IMR-90 (cell line): ENCODE results near the gene ANO9. TPM values are rescaled to one million over a fixed set of nuclear protein-coding genes. Genes with fewer than 3 reads are reported as not detected.

Source experiments
- ATAC-seq: fragments of 200-7000 bp; cut with Tn5 transposase; 2 replicates; pipeline ENCODE4 v1.9.1; 2020; ENCODE audit warnings: low read depth, mild to moderate bottlenecking, moderate library complexity
- BruUV-seq: library from RNA; stranded (reverse); fragments of 400-500 nt; replicated peaks from 2 replicates; lab custom pipeline; 2021; lab: Mats Ljungman, UMichigan
- CTCF ChIA-PET: fragments of 300-600 bp; formaldehyde crosslinking; extraction: SDS; loops from one replicate; lab custom pipeline; 2021; ENCODE audit warnings: antibody characterized with exemption; lab: Yijun Ruan, JAX
- POLR2A ChIA-PET: fragments of 300-600 bp; sonication (Branson Sonifier 250); formaldehyde crosslinking; loops from one replicate; lab custom pipeline; 2022; ENCODE audit warnings: antibody characterized with exemption; ENCODE audit not compliant: unreplicated experiment; lab: Charles Lee
- DNase-seq: peaks from one replicate; pipeline ENCODE4 v3.0.0; 2013
- H2AFZ ChIP-seq: replicated peaks from 2 replicates; pipeline ENCODE3; 2013; ENCODE audit warnings: low read length, mild to moderate bottlenecking; ENCODE audit not compliant: poor library complexity
- H2AK5ac ChIP-seq: 2 replicates; pipeline ENCODE4 v1.6.1; 2013; ENCODE audit warnings: low read depth, low read length, inconsistent platforms
- H2AK9ac ChIP-seq: replicated peaks from 2 replicates; pipeline ENCODE3; 2013; ENCODE audit warnings: mild to moderate bottlenecking, low read depth, low read length, moderate library complexity; ENCODE audit not compliant: poor library complexity
- H2BK120ac ChIP-seq: 2 replicates; pipeline ENCODE4 v1.6.1; 2013; ENCODE audit warnings: low read depth, low read length, inconsistent platforms
- H2BK15ac ChIP-seq: 3 replicates; pipeline ENCODE4 v1.6.1; 2013; ENCODE audit warnings: low read depth, low read length, inconsistent platforms
- H2BK20ac ChIP-seq: 2 replicates; pipeline ENCODE4 v1.6.1; 2013; ENCODE audit warnings: low read depth, mild to moderate bottlenecking, inconsistent platforms, low read length, moderate library complexity
- H2BK5ac ChIP-seq: 2 replicates; pipeline ENCODE4 v1.6.1; 2013; ENCODE audit warnings: mild to moderate bottlenecking, low read depth, low read length, inconsistent platforms; ENCODE audit not compliant: poor library complexity, severe bottlenecking
- H3K14ac ChIP-seq: replicated peaks from 2 replicates; pipeline ENCODE4 v1.6.1; 2013; ENCODE audit warnings: low read depth, low read length, inconsistent platforms
- H3K18ac ChIP-seq: 2 replicates; pipeline ENCODE4 v1.6.1; 2013; ENCODE audit warnings: low read depth, low read length, control low read depth
- H3K23ac ChIP-seq: 2 replicates; pipeline ENCODE4 v1.6.1; 2013; ENCODE audit warnings: low read depth, low read length, inconsistent platforms
- H3K27ac ChIP-seq: 2 replicates; pipeline ENCODE4 v1.5.1; 2013; ENCODE audit warnings: mild to moderate bottlenecking, control low read depth, low read length; ENCODE audit not compliant: insufficient read depth
- H3K27me3 ChIP-seq: 2 replicates; pipeline ENCODE4 v1.6.1; 2013; ENCODE audit warnings: low read length; ENCODE audit not compliant: control insufficient read depth, insufficient read depth
- H3K36me3 ChIP-seq: 2 replicates; pipeline ENCODE4 v1.6.1; 2013; ENCODE audit warnings: low read length, mixed read lengths; ENCODE audit not compliant: control insufficient read depth, insufficient read depth
- H3K4ac ChIP-seq: 2 replicates; pipeline ENCODE4 v1.6.1; 2013; ENCODE audit warnings: low read depth, low read length, inconsistent platforms
- H3K4me1 ChIP-seq: 2 replicates; pipeline ENCODE4 v1.6.1; 2013; ENCODE audit warnings: low read length, mixed read lengths; ENCODE audit not compliant: control insufficient read depth, insufficient read depth
- H3K4me2 ChIP-seq: 2 replicates; pipeline ENCODE4 v1.6.1; 2013; ENCODE audit warnings: low read depth, mild to moderate bottlenecking, control low read depth, low read length, moderate library complexity
- H3K4me3 ChIP-seq: 2 replicates; pipeline ENCODE4 v1.5.1; 2013; ENCODE audit warnings: low read depth, mild to moderate bottlenecking, control low read depth, low read length, moderate library complexity; ENCODE audit not compliant: insufficient read depth
- H3K56ac ChIP-seq: 2 replicates; pipeline ENCODE4 v1.6.1; 2013; ENCODE audit warnings: low read length, inconsistent platforms; ENCODE audit not compliant: insufficient read depth; ENCODE audit errors: extremely low read depth
- H3K79me1 ChIP-seq, 2 experiments: 2 replicates each; pipeline ENCODE4 v1.6.1; 2013; ENCODE audit warnings: low read length in 2 of 2, inconsistent platforms in 1 of 2, low read depth in 1 of 2
- H3K9ac ChIP-seq: 2 replicates; pipeline ENCODE4 v1.6.1; 2013; ENCODE audit warnings: low read depth, low read length, control low read depth
- H3K9me1 ChIP-seq: 2 replicates; pipeline ENCODE4 v1.6.1; 2013; ENCODE audit warnings: low read length, inconsistent platforms; ENCODE audit not compliant: insufficient read depth
- H3K9me3 ChIP-seq: 2 replicates; pipeline ENCODE4 v1.6.1; 2013; ENCODE audit warnings: low read length; ENCODE audit not compliant: control insufficient read depth, insufficient read depth
- H4K20me1 ChIP-seq: 2 replicates; pipeline ENCODE4 v1.6.1; 2013; ENCODE audit warnings: low read length, inconsistent platforms; ENCODE audit not compliant: insufficient read depth
- H4K5ac ChIP-seq: 2 replicates; pipeline ENCODE4 v1.6.1; 2013; ENCODE audit warnings: mild to moderate bottlenecking, low read depth, low read length, control low read depth
- H4K8ac ChIP-seq, 2 experiments: 2 replicates each; pipeline ENCODE4 v1.6.1; 2013; ENCODE audit warnings: low read depth in 2 of 2, low read length in 2 of 2, control low read depth in 1 of 2, inconsistent platforms in 1 of 2
- H4K91ac ChIP-seq: 2 replicates; pipeline ENCODE4 v1.6.1; 2013; ENCODE audit warnings: low read depth, low read length, inconsistent platforms; ENCODE audit not compliant: insufficient read depth
- CEBPB ChIP-seq: IDR thresholded peaks from 2 replicates; pipeline ENCODE4 v1.6.1; 2012; ENCODE audit warnings: low read depth, low read length, improper control_type of control experiment
- CHD1 ChIP-seq: IDR thresholded peaks from 2 replicates; pipeline ENCODE4 v1.6.1; 2012; ENCODE audit warnings: low read depth, low read length, improper control_type of control experiment
- CTCF ChIP-seq: conservative IDR thresholded peaks from 2 replicates; pipeline ENCODE4 v1.5.1; 2012; ENCODE audit warnings: mild to moderate bottlenecking, low read depth, low read length, improper control_type of control experiment
- ELK1 ChIP-seq: fragments of 150-350 bp; IDR thresholded peaks from 2 replicates; pipeline ENCODE4 v1.6.1; 2016; ENCODE audit warnings: low read depth, mild to moderate bottlenecking, low read length, moderate library complexity, borderline replicate concordance
- FOS ChIP-seq: fragments of 150-350 bp; IDR thresholded peaks from 2 replicates; pipeline ENCODE4 v1.6.1; 2016; ENCODE audit warnings: low read depth, low read length
- MAFK ChIP-seq: IDR thresholded peaks from 2 replicates; pipeline ENCODE4 v1.6.1; 2012; ENCODE audit warnings: low read depth, low read length, improper control_type of control experiment
- MXI1 ChIP-seq: IDR thresholded peaks from 2 replicates; pipeline ENCODE4 v1.6.1; 2012; ENCODE audit warnings: low read depth, mild to moderate bottlenecking, low read length, moderate library complexity, borderline replicate concordance
- NFE2L2 ChIP-seq: fragments of 150-350 bp; IDR thresholded peaks from 2 replicates; pipeline ENCODE4 v1.6.1; 2016; ENCODE audit warnings: low read depth, mild to moderate bottlenecking, low read length
- POLR2A ChIP-seq: IDR thresholded peaks from 2 replicates; pipeline ENCODE4 v1.6.1; 2012; ENCODE audit warnings: mild to moderate bottlenecking, low read depth, low read length
- RAD21 ChIP-seq: IDR thresholded peaks from 2 replicates; pipeline ENCODE4 v1.6.1; 2012; ENCODE audit warnings: low read length, improper control_type of control experiment
- RCOR1 ChIP-seq: IDR thresholded peaks from 2 replicates; pipeline ENCODE4 v1.6.1; 2012; ENCODE audit warnings: mild to moderate bottlenecking, low read length, improper control_type of control experiment; ENCODE audit not compliant: insufficient replicate concordance
- RFX5 ChIP-seq: IDR thresholded peaks from 2 replicates; pipeline ENCODE4 v1.8.0; 2012; ENCODE audit warnings: low read depth, mild to moderate bottlenecking, low read length, moderate library complexity
- SMC3 ChIP-seq: fragments of 150-350 bp; IDR thresholded peaks from 2 replicates; pipeline ENCODE4 v1.6.1; 2016; ENCODE audit warnings: low read depth, mild to moderate bottlenecking, antibody characterized with exemption, low read length, moderate library complexity
- USF2 ChIP-seq: fragments of 150-350 bp; IDR thresholded peaks from 2 replicates; pipeline ENCODE4 v1.6.1; 2017; ENCODE audit warnings: mild to moderate bottlenecking, antibody characterized with exemption, low read length, low read depth
- WGBS, 2 experiments: methylation state at CpG; one replicate each; pipeline versions ENCODE4 v1.1.5 to v1.1.7; 2013; ENCODE audit warnings: missing lambda C conversion rate in 2 of 2; ENCODE audit not compliant: insufficient read length in 1 of 2; ENCODE audit errors: extremely low coverage in 2 of 2; 5-methylcytosine and 5-hydroxymethylcytosine counted together
- dilution Hi-C: fragments of 300-500 bp; cut with HindIII; formaldehyde crosslinking; loops from one replicate; pipeline ENCODE4 v1.14.3; 2018; ENCODE audit warnings: low sequenced_read_pairs; ENCODE audit not compliant: unreplicated experiment
- in situ Hi-C: fragments of 300-500 bp; cut with MboI; formaldehyde crosslinking; loops from 3 replicates; pipeline ENCODE4 v1.14.3; 2019; ENCODE audit warnings: low sequenced_read_pairs, inconsistent platforms, mixed read lengths
- intact Hi-C: fragments of 100-400 bp; cut with micrococcal nuclease; formaldehyde crosslinking; loops from 2 replicates; pipeline ENCODE4 v1.10.0; 2022
- polyA plus RNA-seq, 3 experiments: library from polyadenylated mRNA; depleted of rRNA; stranded (reverse); fragments of >200 nt; gene quantifications; 2 replicates each; pipeline ENCODE4 v1.2.3, GENCODE V29; 2012; ENCODE audit warnings: low replicate concordance in 1 of 3
- total RNA-seq: library from RNA; depleted of rRNA; stranded (reverse); fragments of >200 nt; gene quantifications from 2 replicates; pipeline ENCODE4 v1.2.3, GENCODE V29; 2012

Gene ANO9
- total and polyA plus RNA-seq, 2 of the 4 experiments (the other 2 are of a cell fraction) = not detected

GRCh38 chr11:394034-394857, 47.6 kb downstream of the ANO9 start, which contains the start of gene PKP3:
Gene PKP3, plus strand, starts transcription at chr11:394209. Its CDS starts 84 bp downstream, at chr11:394293.
- Histone ChIP-seq H2AK9ac (peak within 1 kb of the TSS; percentile 94), H2AK5ac (peak within 1 kb of the TSS; percentile 99), H3K56ac (peak within 1 kb of the TSS; percentile 49; the same call in 1 of the 2 replicates), H3K27me3 (peaks cover 6% of the 10 kb centered on the region; the same call in 1 of the 2 replicates), H2BK20ac (peak within 1 kb of the TSS; percentile 87), H3K36me3 (no peaks in the 10 kb centered on the region), H3K27ac (peak within 1 kb of the TSS; percentile 63), H3K4me1 (peaks cover 22% of the 10 kb centered on the region), H3K9ac (0 out of 2 replicates have a peak within 1 kb of the TSS, but pooled peaks have one; percentile 9), H3K4me2 (0 out of 2 replicates have a peak within 1 kb of the TSS, but pooled peaks have one; percentile 6), H2BK120ac (peak within 1 kb of the TSS; percentile 95), H3K9me1 (peaks cover 6% of the 10 kb centered on the region), H2AFZ (peak within 1 kb of the TSS; percentile 81), H3K14ac (peak within 1 kb of the TSS; percentile 79), H3K4me3 (no peak within 1 kb of the TSS), H4K91ac (peak within 1 kb of the TSS; percentile 95), H4K8ac (peak within 1 kb of the TSS; percentile 85 to 96), H3K4ac (peak within 1 kb of the TSS; percentile 91), H2BK5ac (peak within 1 kb of the TSS; percentile 88), H3K23ac (peak within 1 kb of the TSS; percentile 62; the same call in 1 of the 2 replicates), H3K79me1 (peaks cover 0 to 4% of the 10 kb centered on the region in 2 experiments; a peak in 1 of 4 replicates), H2BK15ac (peak within 1 kb of the TSS; percentile 94; the same call in 2 of the 3 replicates), H4K5ac (peak within 1 kb of the TSS; percentile 99), H4K20me1 (no peaks in the 10 kb centered on the region), H3K18ac (peak within 1 kb of the TSS; percentile 90), H3K9me3 (no peaks in the 10 kb centered on the region)
- intact Hi-C loops = no loop called here
- ChIA-PET POLR2A (no interaction called here), CTCF (no interaction called here)
- DNase-seq = peak; percentile 60
- dilution Hi-C loops = no loop called here
- ATAC-seq = peak; percentile 67
- in situ Hi-C loops = no loop called here
- 90% methylated on average over 2 of the region's 57 CpGs; no CpG with 5 or more reads in 1 of the 2 experiments for WGBS, 2 experiments
- BruUV-seq = no TSS peak
- TF ChIP-seq NFE2L2 (no peak), MAFK (no peak), CEBPB (no peak), CTCF (no peak), RCOR1 (no peak), ELK1 (no peak), RFX5 (no peak), SMC3 (no peak), RAD21 (no peak), CHD1 (no peak), FOS (peak; percentile 80), USF2 (no peak), POLR2A (no peak), MXI1 (no peak)
